Dermis blood vessel endothelial cell (primary cell): ENCODE results near the gene RILP. TPM values are rescaled to one million over a fixed set of nuclear protein-coding genes. Genes with fewer than 3 reads are reported as not detected.

Experiments
- DNase-seq: peaks from one replicate; pipeline ENCODE4 v3.0.0; 2010
- total RNA-seq: library from RNA; depleted of rRNA; stranded (reverse); fragments of >200 nt; gene quantifications from 2 replicates; pipeline ENCODE4 v1.2.3, GENCODE V29; 2014

RILP gene
- total RNA-seq, 1 donor from 2014 or later, result 15.7 TPM

DNA sequence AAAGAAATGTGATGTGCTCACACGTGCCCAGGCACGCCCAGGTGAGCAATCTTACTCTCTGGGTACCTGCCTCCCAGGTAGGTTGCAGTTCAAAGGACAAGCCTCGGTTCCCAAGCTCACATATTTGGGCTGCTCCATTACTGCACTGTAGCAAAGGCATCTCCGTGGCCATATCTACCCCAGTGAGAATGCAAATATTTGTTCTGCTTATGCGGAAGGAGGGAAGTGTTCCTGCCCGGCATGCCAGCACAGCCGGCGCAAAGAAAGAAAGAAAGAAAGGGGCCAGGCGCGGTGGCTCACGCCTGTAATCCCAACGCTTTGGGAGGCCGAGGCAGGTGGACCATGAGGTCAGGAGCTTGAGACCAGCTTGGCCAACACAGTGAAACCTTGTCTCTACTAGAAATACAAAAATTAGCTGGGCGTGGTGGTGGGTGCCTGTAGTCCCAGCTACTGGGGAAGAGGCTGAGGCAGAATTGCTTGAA, 51.8 kb downstream of the RILP start:
- DNase-seq, result no peak

Other genes with a start within 250 kb of the RILP start
- gene YWHAE, start 249.6 kb downstream of the RILP start, total RNA-seq, result 558 and 1,026 TPM in 2 replicates
- 162 and 166 TPM in 2 replicates for gene CRK, start 193.6 kb downstream of the RILP start, total RNA-seq
- 193 and 439 TPM in 2 replicates for gene MYO1C, start 157.2 kb downstream of the RILP start, total RNA-seq
- gene INPP5K, start 133.3 kb downstream of the RILP start, total RNA-seq, result 74.7 and 88.0 TPM in 2 replicates
- 18.5 and 29.6 TPM in 2 replicates for gene PITPNA, start 87.1 kb downstream of the RILP start, total RNA-seq
- gene SLC43A2, start 21.0 kb downstream of the RILP start, total RNA-seq, result 33.9 and 53.5 TPM in 2 replicates
- 172 and 200 TPM in 2 replicates for gene SCARF1, start 4.1 kb downstream of the RILP start, total RNA-seq
- 79.6 and 218 TPM in 2 replicates for gene PRPF8, start 35.0 kb upstream of the RILP start, total RNA-seq
- 1.7 and 1.8 TPM in 2 replicates for gene TLCD2, start 60.5 kb upstream of the RILP start, total RNA-seq
- 25.2 and 26.9 TPM in 2 replicates for gene WDR81, start 74.8 kb upstream of the RILP start, total RNA-seq
- gene SERPINF2, start 93.0 kb upstream of the RILP start, total RNA-seq, result 0.05 and 0.17 TPM in 2 replicates
- gene SERPINF1, start 112.2 kb upstream of the RILP start, total RNA-seq, result 0.37 TPM in 1 of 2 replicates, not detected in the other
- 10.7 and 13.1 TPM in 2 replicates for gene SMYD4, start 180.0 kb upstream of the RILP start, total RNA-seq
- 21.3 and 57.4 TPM in 2 replicates for gene RPA1, start 180.1 kb upstream of the RILP start, total RNA-seq